Measurements from ENCODE around the gene HLF. TPM values are rescaled to one million over a fixed set of nuclear protein-coding genes. Genes with fewer than 3 reads are reported as not detected.

Gene HLF
- total RNA-seq, 1 experiment from 2014 or later = 1.5 TPM

GRCh38 chr17:55238179-55238930 is 26.4 kb upstream of the HLF start (continued):
- TF ChIP-seq POLR2AphosphoS5 (IDR thresholded peaks at IDR 0.05; ENCODE audit: low read depth, low read length) = peak; percentile 72
- TF ChIP-seq SRF (IDR thresholded peaks at IDR 0.05; ENCODE audit: low read depth) = no peak
- TF ChIP-seq ELF1 (IDR thresholded peaks at IDR 0.05; ENCODE audit: borderline replicate concordance, low read depth) = no peak
- TF ChIP-seq EZH2phosphoT487 (IDR thresholded peaks at IDR 0.05; ENCODE audit: borderline replicate concordance) = no peak
- no peak for TF ChIP-seq FOSL1 (IDR thresholded peaks at IDR 0.05; ENCODE audit: low read depth)

GRCh38 chr17:55238931-55239297 is 25.8 kb upstream of the HLF start:
- H3K4me3 ChIP-seq (replicated peaks in 1 of 2; ENCODE audit: low read depth in 1 of 2, low read length in 2 of 2) = peak overlapping the region; percentile 45 to 63
- peak overlapping the region; percentile 61 for H3K9ac ChIP-seq (ENCODE audit: low read length)
- ChIA-PET RAD21 (ENCODE audit: low non-redundant PET in 1 of 2, low total read pairs in 2 of 2, uncharacterized antibody in 2 of 2, unreplicated experiment in 2 of 2) (no interaction called here), POLR2A (interaction anchor here (1.0 kb wide), 2 partner anchors 13 to 149 kb away, joined by 3 read pairs; no protein-coding TSS in a partner anchor), CTCF (interaction anchor here (0.8 to 1.5 kb wide), 4 partner anchors 9 to 233 kb away, joined by 3 to 5 read pairs (median 4); no protein-coding TSS in a partner anchor)
- H3K36me3 ChIP-seq (ENCODE audit: control insufficient read depth in 1 of 2, insufficient read depth in 2 of 2, low read length in 2 of 2) = no peaks in the 10 kb centered on the region
- H3K4me2 ChIP-seq (ENCODE audit: low read length) = peak overlapping the region; percentile 94
- TF ChIP-seq POLR2AphosphoS5 (IDR thresholded peaks at IDR 0.05; ENCODE audit: low read depth, low read length) = no peak
- TF ChIP-seq CTCF (IDR thresholded peaks at IDR 0.05 in 2 of 3, conservative IDR thresholded peaks at IDR 0.05 in 1 of 3; ENCODE audit: borderline replicate concordance in 1 of 3, insufficient read depth in 1 of 3, low read depth in 2 of 3, low read length in 2 of 3) = peak; percentile 19 to 28 (median 23); a peak in 3 of 6 replicates
- no peak for TF ChIP-seq YY1 (IDR thresholded peaks at IDR 0.05; ENCODE audit: extremely low read depth, insufficient replicate concordance, low read depth, low read length)
- TF ChIP-seq ZBTB33 (IDR thresholded peaks at IDR 0.05; ENCODE audit: extremely low read depth, insufficient replicate concordance, low read length) = no peak
- H3K27ac ChIP-seq (ENCODE audit: low read depth, low read length) = peak overlapping the region; percentile 59
- H3K4me1 ChIP-seq (ENCODE audit: control insufficient read depth in 1 of 2, insufficient read depth in 2 of 2, low read length in 2 of 2) = peaks cover 12 to 16% of the 10 kb centered on the region in 2 experiments
- no peaks in the 10 kb centered on the region for H3K27me3 ChIP-seq (ENCODE audit: insufficient read depth, low read length)
- no peaks in the 10 kb centered on the region for H3K79me2 ChIP-seq (ENCODE audit: insufficient read depth, low read length)
- intact Hi-C loops (cut with micrococcal nuclease) = loop anchor here (1.0 to 2.0 kb wide), 2 partner anchors 25 to 58 kb away; partner anchors contain the start of gene HLF
- ATAC-seq (peak; percentile 80), DNase-seq (ENCODE audit: low read depth, low spot score) (no peak)
- H3K9me3 ChIP-seq (ENCODE audit: control insufficient read depth in 1 of 2, insufficient read depth in 1 of 2, low read depth in 1 of 2, low read length in 2 of 2) = no peaks in the 10 kb centered on the region
- H3K9me2 ChIP-seq (ENCODE audit: insufficient read depth) = no peaks in the 10 kb centered on the region
- no TSS peak for BruUV-seq (replicated peaks)
- H4K20me1 ChIP-seq (ENCODE audit: insufficient read depth) = no peaks in the 10 kb centered on the region
- H2AFZ ChIP-seq (ENCODE audit: low read depth, low read length, poor library complexity, severe bottlenecking) = peak overlapping the region; percentile 97

Measured in HCT116 (cell line).